ENCODE data around the gene RAB43. TPM values are rescaled to one million over a fixed set of nuclear protein-coding genes. Genes with fewer than 3 reads are reported as not detected.
"Not testable (repeated sequence)": the region's sequence is repeated elsewhere in the genome, so short reads cannot be mapped to it uniquely, and the experiment has no call there.

Gene RAB43
- polyA plus RNA-seq, 1 of the 3 experiments (the other 2 are of a cell fraction) = 9.5 TPM

DNA sequence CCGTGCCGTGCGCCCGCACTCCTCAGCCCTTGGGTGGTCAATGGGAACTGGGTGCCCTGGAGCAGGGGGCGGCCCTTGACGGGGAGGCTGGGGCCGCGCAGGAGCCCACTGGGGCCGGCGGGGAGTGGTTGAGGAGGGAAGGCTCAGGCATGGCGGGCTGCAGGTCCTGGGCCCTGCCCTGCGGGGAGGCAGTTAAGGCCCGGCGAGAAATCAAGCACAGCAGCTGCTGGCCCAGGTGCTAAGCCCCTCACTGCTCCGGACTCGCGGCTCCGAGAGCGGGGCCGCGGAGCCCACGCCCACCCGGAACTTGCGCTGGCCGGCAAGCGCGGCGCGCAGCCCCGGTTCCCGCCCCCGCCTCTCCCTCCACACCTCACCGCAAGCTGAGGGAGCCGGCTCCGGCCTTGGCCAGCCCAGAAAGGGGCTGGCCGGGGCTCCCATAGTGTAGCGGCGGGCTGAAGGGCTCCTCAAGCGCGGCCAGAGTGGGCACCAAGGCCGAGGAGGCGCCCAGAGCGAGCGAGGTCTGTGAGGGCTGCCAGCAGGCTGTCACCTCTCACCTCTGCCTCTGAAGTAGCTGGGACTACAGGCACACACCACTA lies 53.2 kb downstream of the RAB43 start:
- Histone ChIP-seq H3K9me2 (no peaks in the 10 kb centered on the region), H2AFZ (ENCODE audit: low read depth) (no peak overlapping the region), H4K20me1 (ENCODE audit: insufficient read depth) (no peaks in the 10 kb centered on the region), H3K36me3 (replicated peaks in 1 of 2; ENCODE audit: control insufficient read depth in 1 of 2, insufficient read depth in 2 of 2, low read length in 1 of 2) (no peaks in the 10 kb centered on the region), H3F3A (replicated peaks; ENCODE audit: insufficient read depth) (no peaks in the 10 kb centered on the region), H3K9me3 (no peaks in the 10 kb centered on the region), H3K27ac (ENCODE audit: low read depth in 2 of 2, low read length in 1 of 2) (no peak overlapping the region), H3K27me3 (ENCODE audit: insufficient read depth) (no peaks in the 10 kb centered on the region; the same call in 1 of the 2 replicates), H3K9ac (no peak overlapping the region), H3K4me1 (ENCODE audit: control insufficient read depth in 1 of 2, insufficient read depth in 2 of 2, low read depth in 1 of 2, low read length in 1 of 2) (no peaks in the 10 kb centered on the region; a peak in 1 of 4 replicates), H3K4me3 (ENCODE audit: low read depth in 2 of 2, low read length in 1 of 2) (no peak overlapping the region), H3K79me2 (ENCODE audit: insufficient read depth) (no peaks in the 10 kb centered on the region), H3K4me2 (no peak overlapping the region)
- no peak for DNase-seq
- 72% methylated on average over 14 of the region's 44 CpGs for WGBS (ENCODE audit: low lambda C conversion rate)
- ChIA-PET POLR2A (no interaction called here), CTCF (interaction anchor here (1.1 to 3.6 kb wide), 3 partner anchors 15 to 98 kb away, joined by 10 to 24 read pairs (median 10); no protein-coding TSS in a partner anchor)
- no peak for TF ChIP-seq ELF1 (IDR thresholded peaks at IDR 0.05)
- TF ChIP-seq, protein P1, sequence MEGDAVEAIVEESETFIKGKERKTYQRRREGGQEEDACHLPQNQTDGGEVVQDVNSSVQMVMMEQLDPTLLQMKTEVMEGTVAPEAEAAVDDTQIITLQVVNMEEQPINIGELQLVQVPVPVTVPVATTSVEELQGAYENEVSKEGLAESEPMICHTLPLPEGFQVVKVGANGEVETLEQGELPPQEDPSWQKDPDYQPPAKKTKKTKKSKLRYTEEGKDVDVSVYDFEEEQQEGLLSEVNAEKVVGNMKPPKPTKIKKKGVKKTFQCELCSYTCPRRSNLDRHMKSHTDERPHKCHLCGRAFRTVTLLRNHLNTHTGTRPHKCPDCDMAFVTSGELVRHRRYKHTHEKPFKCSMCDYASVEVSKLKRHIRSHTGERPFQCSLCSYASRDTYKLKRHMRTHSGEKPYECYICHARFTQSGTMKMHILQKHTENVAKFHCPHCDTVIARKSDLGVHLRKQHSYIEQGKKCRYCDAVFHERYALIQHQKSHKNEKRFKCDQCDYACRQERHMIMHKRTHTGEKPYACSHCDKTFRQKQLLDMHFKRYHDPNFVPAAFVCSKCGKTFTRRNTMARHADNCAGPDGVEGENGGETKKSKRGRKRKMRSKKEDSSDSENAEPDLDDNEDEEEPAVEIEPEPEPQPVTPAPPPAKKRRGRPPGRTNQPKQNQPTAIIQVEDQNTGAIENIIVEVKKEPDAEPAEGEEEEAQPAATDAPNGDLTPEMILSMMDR (IDR thresholded peaks at IDR 0.05) = no peak

DNA sequence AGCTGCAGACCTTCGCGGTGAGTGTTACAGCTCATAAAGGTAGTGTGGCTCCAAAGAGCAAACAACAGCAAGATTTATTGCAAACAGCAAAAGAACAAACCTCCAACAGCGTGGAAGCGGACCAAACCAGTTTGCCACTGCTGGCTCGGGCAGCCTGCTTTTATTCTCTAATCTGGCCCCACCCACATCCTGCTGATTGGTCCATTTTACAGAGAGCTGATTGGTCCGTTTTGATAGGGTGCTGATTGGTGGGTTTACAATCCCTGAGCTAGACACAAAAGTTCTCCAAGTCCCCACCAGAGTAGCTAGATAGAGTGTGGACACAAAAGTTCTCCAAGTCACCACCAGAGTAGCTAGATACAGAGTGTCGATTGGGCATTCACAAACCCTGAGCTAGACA lies 53.9 kb downstream of the RAB43 start:
- H3K79me2 ChIP-seq (ENCODE audit: insufficient read depth); H2AFZ ChIP-seq (ENCODE audit: low read depth); DNase-seq; H3K4me3 ChIP-seq (ENCODE audit: low read depth in 2 of 2, low read length in 1 of 2); H3F3A ChIP-seq (replicated peaks; ENCODE audit: insufficient read depth); H3K9me2 ChIP-seq; H3K27ac ChIP-seq (ENCODE audit: low read depth in 2 of 2, low read length in 1 of 2); H3K36me3 ChIP-seq (replicated peaks in 1 of 2; ENCODE audit: control insufficient read depth in 1 of 2, insufficient read depth in 2 of 2, low read length in 1 of 2); H4K20me1 ChIP-seq (ENCODE audit: insufficient read depth); H3K9ac ChIP-seq; H3K4me1 ChIP-seq (ENCODE audit: control insufficient read depth in 1 of 2, insufficient read depth in 2 of 2, low read depth in 1 of 2, low read length in 1 of 2); H3K27me3 ChIP-seq (ENCODE audit: insufficient read depth); H3K9me3 ChIP-seq; H3K4me2 ChIP-seq; POLR2A ChIA-PET: not testable (repeated sequence)
- CTCF ChIA-PET = interaction anchor here (0.9 to 3.6 kb wide), 2 partner anchors 14 to 97 kb away, joined by 5 to 24 read pairs; no protein-coding TSS in a partner anchor
- 90% methylated on average over 7 of the region's 7 CpGs for WGBS (ENCODE audit: low lambda C conversion rate)

DNA sequence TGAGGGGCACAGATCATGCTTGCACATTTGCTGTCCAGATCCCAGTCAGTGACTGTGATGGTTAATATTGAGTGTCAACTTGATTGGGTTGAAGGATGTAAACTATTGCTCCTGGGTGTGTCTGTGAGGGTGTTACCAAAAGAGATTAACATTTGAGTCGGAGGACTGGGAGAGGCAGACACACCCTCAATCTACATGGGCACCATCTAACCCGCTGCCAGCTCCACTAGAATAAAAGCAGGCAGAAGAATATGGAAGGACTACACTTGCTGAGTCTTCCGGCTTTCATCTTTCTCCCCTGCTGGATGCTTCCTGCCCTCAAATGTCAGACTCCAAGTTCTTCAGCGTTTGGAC lies 55.9 kb downstream of the RAB43 start:
- TF ChIP-seq TEAD4 (IDR thresholded peaks at IDR 0.05; ENCODE audit: borderline replicate concordance, insufficient read depth) (no peak), FOXJ3 (CRISPR knock-in tag; IDR thresholded peaks at IDR 0.05) (no peak), RXRA (IDR thresholded peaks at IDR 0.05; ENCODE audit: borderline replicate concordance, low read depth) (no peak), MEF2A (IDR thresholded peaks at IDR 0.05; ENCODE audit: borderline replicate concordance, low read depth) (no peak), SIN3A (IDR thresholded peaks at IDR 0.05; ENCODE audit: borderline replicate concordance, low read depth, low read length) (no peak), SMC3 (IDR thresholded peaks at IDR 0.05; ENCODE audit: low read depth, low read length) (no peak)
- TF ChIP-seq, protein P2, sequence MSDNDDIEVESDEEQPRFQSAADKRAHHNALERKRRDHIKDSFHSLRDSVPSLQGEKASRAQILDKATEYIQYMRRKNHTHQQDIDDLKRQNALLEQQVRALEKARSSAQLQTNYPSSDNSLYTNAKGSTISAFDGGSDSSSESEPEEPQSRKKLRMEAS (IDR thresholded peaks at IDR 0.05; ENCODE audit: low read depth) = no peak
- TF ChIP-seq, protein P3, sequence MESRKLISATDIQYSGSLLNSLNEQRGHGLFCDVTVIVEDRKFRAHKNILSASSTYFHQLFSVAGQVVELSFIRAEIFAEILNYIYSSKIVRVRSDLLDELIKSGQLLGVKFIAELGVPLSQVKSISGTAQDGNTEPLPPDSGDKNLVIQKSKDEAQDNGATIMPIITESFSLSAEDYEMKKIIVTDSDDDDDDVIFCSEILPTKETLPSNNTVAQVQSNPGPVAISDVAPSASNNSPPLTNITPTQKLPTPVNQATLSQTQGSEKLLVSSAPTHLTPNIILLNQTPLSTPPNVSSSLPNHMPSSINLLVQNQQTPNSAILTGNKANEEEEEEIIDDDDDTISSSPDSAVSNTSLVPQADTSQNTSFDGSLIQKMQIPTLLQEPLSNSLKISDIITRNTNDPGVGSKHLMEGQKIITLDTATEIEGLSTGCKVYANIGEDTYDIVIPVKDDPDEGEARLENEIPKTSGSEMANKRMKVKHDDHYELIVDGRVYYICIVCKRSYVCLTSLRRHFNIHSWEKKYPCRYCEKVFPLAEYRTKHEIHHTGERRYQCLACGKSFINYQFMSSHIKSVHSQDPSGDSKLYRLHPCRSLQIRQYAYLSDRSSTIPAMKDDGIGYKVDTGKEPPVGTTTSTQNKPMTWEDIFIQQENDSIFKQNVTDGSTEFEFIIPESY (IDR thresholded peaks at IDR 0.05; ENCODE audit: borderline replicate concordance, low read depth) = no peak
- TF ChIP-seq, protein P4, sequence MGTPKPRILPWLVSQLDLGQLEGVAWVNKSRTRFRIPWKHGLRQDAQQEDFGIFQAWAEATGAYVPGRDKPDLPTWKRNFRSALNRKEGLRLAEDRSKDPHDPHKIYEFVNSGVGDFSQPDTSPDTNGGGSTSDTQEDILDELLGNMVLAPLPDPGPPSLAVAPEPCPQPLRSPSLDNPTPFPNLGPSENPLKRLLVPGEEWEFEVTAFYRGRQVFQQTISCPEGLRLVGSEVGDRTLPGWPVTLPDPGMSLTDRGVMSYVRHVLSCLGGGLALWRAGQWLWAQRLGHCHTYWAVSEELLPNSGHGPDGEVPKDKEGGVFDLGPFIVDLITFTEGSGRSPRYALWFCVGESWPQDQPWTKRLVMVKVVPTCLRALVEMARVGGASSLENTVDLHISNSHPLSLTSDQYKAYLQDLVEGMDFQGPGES (IDR thresholded peaks at IDR 0.05; ENCODE audit: low read depth, low read length) = no peak
- WGBS (ENCODE audit: low lambda C conversion rate) = 42% methylated on average over 2 of the region's 4 CpGs
- H3F3A ChIP-seq (replicated peaks; ENCODE audit: insufficient read depth) = no peaks in the 10 kb centered on the region
- ChIA-PET CTCF (interaction anchor here (1.2 to 3.6 kb wide), 2 partner anchors 12 to 49 kb away, joined by 3 to 24 read pairs; no protein-coding TSS in a partner anchor), POLR2A (no interaction called here)
- H3K4me3 ChIP-seq (ENCODE audit: low read depth in 2 of 2, low read length in 1 of 2) = no peak overlapping the region
- no peaks in the 10 kb centered on the region for H3K9me3 ChIP-seq
- H3K27me3 ChIP-seq (ENCODE audit: insufficient read depth) = no peaks in the 10 kb centered on the region; the same call in 1 of the 2 replicates
- H2AFZ ChIP-seq (ENCODE audit: low read depth) = no peak overlapping the region
- H3K27ac ChIP-seq (ENCODE audit: low read depth in 2 of 2, low read length in 1 of 2) = no peak overlapping the region
- DNase-seq = no peak
- no peak overlapping the region for H3K4me2 ChIP-seq
- peaks cover 0 to 20% of the 10 kb centered on the region in 2 experiments; a peak in 1 of 4 replicates for H3K4me1 ChIP-seq (ENCODE audit: control insufficient read depth in 1 of 2, insufficient read depth in 2 of 2, low read depth in 1 of 2, low read length in 1 of 2)
- H3K9ac ChIP-seq = no peak overlapping the region
- no peaks in the 10 kb centered on the region for H4K20me1 ChIP-seq (ENCODE audit: insufficient read depth)
- H3K36me3 ChIP-seq (replicated peaks in 1 of 2; ENCODE audit: control insufficient read depth in 1 of 2, insufficient read depth in 2 of 2, low read length in 1 of 2) = no peaks in the 10 kb centered on the region
- H3K9me2 ChIP-seq = no peaks in the 10 kb centered on the region
- H3K79me2 ChIP-seq (ENCODE audit: insufficient read depth) = no peaks in the 10 kb centered on the region
